Activated CD8-positive, alpha-beta T cell treated with anti-CD3 and anti-CD28 coated beads for 36 hours (primary cell): ENCODE results near the gene FBXO39. TPM values are rescaled to one million over a fixed set of nuclear protein-coding genes. Genes with fewer than 3 reads are reported as not detected.

ENCODE experiments used
- ATAC-seq: fragments of 200-7000 bp; cut with Tn5 transposase; one replicate; pipeline ENCODE4 v1.10.0; 2021; ENCODE audit warnings: mild to moderate bottlenecking, moderate library complexity
- CTCF ChIA-PET: fragments of 350-600 bp; sonication (Branson Sonifier 250); formaldehyde crosslinking; loops from one replicate; lab custom pipeline; 2021; ENCODE audit warnings: antibody characterized with exemption; lab: Charles Lee
- POLR2A ChIA-PET: fragments of 350-600 bp; sonication (Branson Sonifier 250); formaldehyde crosslinking; loops from one replicate; lab custom pipeline; 2021; ENCODE audit warnings: antibody characterized with exemption; lab: Charles Lee
- DNase-seq: peaks from one replicate; pipeline ENCODE4 v3.0.0-alpha.2; 2020
- H3K27ac Mint-ChIP-seq: one replicate; pipeline ENCODE4 v1.8.0; 2021; ENCODE audit warnings: mild to moderate bottlenecking, mixed read lengths
- H3K27me3 Mint-ChIP-seq: one replicate; pipeline ENCODE4 v1.8.0; 2021; ENCODE audit warnings: mixed read lengths
- H3K36me3 Mint-ChIP-seq: one replicate; pipeline ENCODE4 v1.8.0; 2021; ENCODE audit warnings: low read depth, mixed read lengths
- H3K4me1 Mint-ChIP-seq: one replicate; pipeline ENCODE4 v1.8.0; 2021; ENCODE audit warnings: low read depth, mixed read lengths
- H3K4me3 Mint-ChIP-seq: one replicate; pipeline ENCODE4 v1.8.0; 2021; ENCODE audit warnings: mild to moderate bottlenecking, moderate library complexity, mixed read lengths
- H3K9me3 Mint-ChIP-seq: one replicate; pipeline ENCODE4 v1.8.0; 2021; ENCODE audit warnings: mixed read lengths
- CTCF ChIP-seq: fragments of 200-600 bp; IDR thresholded peaks from one replicate; pipeline ENCODE4 v1.8.0; 2022; ENCODE audit warnings: antibody characterized with exemption, mild to moderate bottlenecking
- intact Hi-C: fragments of 100-400 bp; cut with micrococcal nuclease; formaldehyde crosslinking; loops from one replicate; pipeline ENCODE4 v1.10.0; 2022
- total RNA-seq, 2 experiments: library from RNA; stranded (reverse); gene quantifications; one replicate each; pipeline ENCODE4 v1.2.3, GENCODE V29; 2021

Gene FBXO39
- total RNA-seq, 2 experiments from 2014 or later = not detected

- Mint-ChIP-seq H3K36me3 (no peaks in the 10 kb centered on the region), H3K27me3 (no peaks in the 10 kb centered on the region), H3K27ac (peak overlapping the region; percentile 86), H3K4me1 (peaks cover 42% of the 10 kb centered on the region), H3K4me3 (no peak overlapping the region), H3K9me3 (no peaks in the 10 kb centered on the region)
- no peak for ATAC-seq
- no peak for DNase-seq
- no peak for TF ChIP-seq CTCF
- intact Hi-C loops = no loop called here
- POLR2A ChIA-PET = interaction anchor here (1.1 to 1.2 kb wide), 2 partner anchors 8 to 9 kb away, joined by 3 to 4 read pairs; no protein-coding TSS in a partner anchor
- CTCF ChIA-PET = no interaction called here
Observed at GRCh38 chr17:6752068-6752909, 23.7 kb upstream of the FBXO39 start.

- no peaks in the 10 kb centered on the region for H3K9me3 Mint-ChIP-seq
- CTCF ChIA-PET = no interaction called here
- intact Hi-C loops = no loop called here
- H3K4me3 Mint-ChIP-seq = peak overlapping the region; percentile 14
- H3K36me3 Mint-ChIP-seq = no peaks in the 10 kb centered on the region
- DNase-seq (peak; percentile 62), ATAC-seq (peak; percentile 52)
- H3K27ac Mint-ChIP-seq = peak overlapping the region; percentile 86
- POLR2A ChIA-PET = no interaction called here
- H3K4me1 Mint-ChIP-seq = peaks cover 47% of the 10 kb centered on the region
- TF ChIP-seq CTCF = no peak
- no peaks in the 10 kb centered on the region for H3K27me3 Mint-ChIP-seq
Observed at GRCh38 chr17:6753006-6753445, 23.0 kb upstream of the FBXO39 start.

DNA sequence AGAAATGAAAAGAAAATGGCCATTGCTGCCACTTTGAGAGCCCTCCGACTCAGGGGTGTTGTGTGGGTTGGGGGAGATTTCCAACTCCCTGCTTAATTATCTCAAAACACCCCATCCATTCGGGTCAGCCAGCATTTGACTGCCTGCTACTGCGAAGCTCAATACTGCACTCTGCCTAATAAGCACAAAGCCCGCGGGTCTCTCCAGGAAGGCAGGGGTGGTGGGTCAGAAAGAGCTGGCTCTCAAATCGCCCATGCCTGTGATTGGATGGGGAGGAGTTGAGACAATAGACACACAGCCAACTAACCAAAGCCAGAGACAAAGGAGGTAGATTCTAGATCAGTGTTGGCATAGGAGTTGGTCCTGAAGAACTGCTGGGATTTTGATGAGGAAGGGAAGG, 22.5 kb upstream of the FBXO39 start:
- H3K9me3 Mint-ChIP-seq = no peaks in the 10 kb centered on the region
- peaks cover 2% of the 10 kb centered on the region for H3K36me3 Mint-ChIP-seq
- DNase-seq = no peak
- peak overlapping the region; percentile 65 for H3K27ac Mint-ChIP-seq
- no peak for TF ChIP-seq CTCF
- ATAC-seq = no peak
- H3K27me3 Mint-ChIP-seq = no peaks in the 10 kb centered on the region
- CTCF ChIA-PET = no interaction called here
- intact Hi-C loops = no loop called here
- POLR2A ChIA-PET = no interaction called here
- no peak overlapping the region for H3K4me3 Mint-ChIP-seq
- peaks cover 49% of the 10 kb centered on the region for H3K4me1 Mint-ChIP-seq

DNA sequence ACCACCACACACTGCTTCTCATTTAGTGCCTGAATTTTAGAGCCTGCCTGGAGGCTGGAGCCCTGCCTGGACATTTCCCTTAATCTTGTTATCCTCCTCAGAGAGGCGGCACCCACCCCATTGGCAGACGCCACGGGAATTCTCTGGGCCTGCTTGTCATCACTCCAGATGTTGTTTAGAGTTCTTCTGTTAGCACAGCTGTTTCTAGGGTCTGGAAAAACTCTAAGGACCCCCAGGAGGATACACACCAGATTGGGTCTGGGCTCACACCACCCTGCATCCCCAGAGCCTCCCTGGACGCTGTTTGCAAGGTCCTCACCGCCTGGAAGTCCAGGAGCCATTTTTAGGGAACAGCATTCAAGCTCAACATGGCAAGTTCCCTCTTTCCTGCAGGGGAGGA, 20.7 kb upstream of the FBXO39 start:
- Mint-ChIP-seq H3K27me3 (no peaks in the 10 kb centered on the region), H3K4me3 (peak overlapping the region; percentile 85), H3K9me3 (no peaks in the 10 kb centered on the region), H3K4me1 (peaks cover 49% of the 10 kb centered on the region), H3K27ac (peak overlapping the region; percentile 91), H3K36me3 (peaks cover 5% of the 10 kb centered on the region)
- intact Hi-C loops = no loop called here
- no peak for ATAC-seq
- POLR2A ChIA-PET = interaction anchor here (0.6 kb wide), 1 partner anchor 193 kb away, joined by 3 read pairs; no protein-coding TSS in a partner anchor
- TF ChIP-seq CTCF = no peak
- CTCF ChIA-PET = interaction anchor here (1.2 to 1.5 kb wide), 3 partner anchors 9 to 89 kb away, joined by 3 to 5 read pairs (median 4); no protein-coding TSS in a partner anchor
- no peak for DNase-seq

- Mint-ChIP-seq H3K4me3 (peak within 1 kb of the TSS; percentile 85), H3K4me1 (peaks cover 49% of the 10 kb centered on the region)
- ATAC-seq = peak; percentile 54
Observed at GRCh38 chr17:6755731-6756184, 20.3 kb upstream of the FBXO39 start, which contains the start of gene XAF1. Gene XAF1 (plus strand): TSS chr17:6756046. CDS start chr17:6756079, 33 bp downstream.

More at GRCh38 chr17:6755731-6756184, 20.3 kb upstream of the FBXO39 start, which contains the start of gene XAF1:
- Mint-ChIP-seq H3K27ac (peak within 1 kb of the TSS; percentile 91), H3K9me3 (no peaks in the 10 kb centered on the region), H3K27me3 (no peaks in the 10 kb centered on the region), H3K36me3 (peaks cover 5% of the 10 kb centered on the region)
- intact Hi-C loops = no loop called here
- no peak for TF ChIP-seq CTCF
- DNase-seq = peak; percentile 48
- ChIA-PET POLR2A (interaction anchor here (0.6 to 1.8 kb wide), 3 partner anchors 32 to 193 kb away, joined by 3 read pairs; no protein-coding TSS in a partner anchor), CTCF (interaction anchor here (1.5 kb wide), 2 partner anchors 9 to 87 kb away, joined by 3 to 5 read pairs; no protein-coding TSS in a partner anchor)
